ENCODE measurements around the gene STKLD1. TPM values are rescaled to one million over a fixed set of nuclear protein-coding genes. Genes with fewer than 3 reads are reported as not detected.
"Not testable (repeated sequence)": the region's sequence is repeated elsewhere in the genome, so short reads cannot be mapped to it uniquely, and the experiment has no call there.

Gene STKLD1
- total RNA-seq, 2 experiments from 2014 or later: 0.59 to 1.0 TPM

DNA sequence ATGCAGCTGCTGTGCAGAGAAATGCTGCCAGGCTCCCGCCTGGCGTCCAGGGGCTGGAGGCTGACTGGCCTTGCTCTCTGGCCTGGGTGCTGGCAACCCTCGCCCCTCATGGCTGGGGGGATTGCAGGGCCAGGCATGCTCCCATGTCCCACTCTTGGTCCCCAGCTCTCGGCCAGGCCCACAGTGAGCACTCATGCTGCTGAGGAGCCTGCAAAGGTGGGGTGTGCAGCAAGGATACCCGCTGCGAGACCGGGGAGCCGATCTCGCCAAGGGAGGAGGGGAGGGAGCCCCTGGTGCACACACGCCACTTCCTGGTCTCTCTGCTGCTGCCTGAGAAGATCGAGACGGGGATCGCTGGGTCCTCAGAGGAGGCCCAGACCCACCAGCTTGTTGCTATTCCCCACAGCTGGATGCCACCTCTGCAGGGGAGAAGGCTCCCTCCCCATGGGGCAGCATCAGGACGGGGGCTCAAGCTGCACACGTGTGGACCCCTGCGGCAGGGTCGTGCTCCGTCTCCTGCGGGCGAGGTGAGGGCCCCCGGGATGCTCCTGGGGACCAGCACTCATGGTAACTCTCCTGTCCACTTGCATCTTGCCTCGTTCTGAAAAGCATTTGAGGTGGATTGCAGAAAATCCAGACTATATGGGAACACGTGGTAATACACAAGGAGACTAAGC lies 69.3 kb downstream of the STKLD1 start:
- Histone ChIP-seq H3K4me3 (ENCODE audit: low read length) (no peak overlapping the region), H3K9me3 (ENCODE audit: control insufficient read depth in 1 of 2, insufficient read depth in 1 of 2, low read length in 2 of 2) (no peaks in the 10 kb centered on the region), H3K36me3 (ENCODE audit: insufficient read depth, low read length) (no peaks in the 10 kb centered on the region), H3K4me1 (ENCODE audit: insufficient read depth, low read length) (no peaks in the 10 kb centered on the region), H3K27ac (ENCODE audit: low read depth in 1 of 2, low read length in 2 of 2) (no peak overlapping the region), H3K27me3 (ENCODE audit: control insufficient read depth in 1 of 2, insufficient read depth in 2 of 2, low read length in 2 of 2) (no peaks in the 10 kb centered on the region)
- peaks cover 5% of the 10 kb centered on the region for H3K27me3 Mint-ChIP-seq
- H3K9me3 Mint-ChIP-seq: no peaks in the 10 kb centered on the region
- ChIA-PET POLR2A (no interaction called here), CTCF (no interaction called here)
- H3K27ac Mint-ChIP-seq: no peak overlapping the region
- no peak overlapping the region for H3K4me3 Mint-ChIP-seq
- intact Hi-C loops (cut with DNase I, micrococcal nuclease): no loop called here
- ATAC-seq (ENCODE audit: poor library complexity) (no peak), DNase-seq (no peak)
- H3K36me3 Mint-ChIP-seq (ENCODE audit: low read depth): no peaks in the 10 kb centered on the region
- no peak for TF ChIP-seq CTCF (IDR thresholded peaks at IDR 0.05)
- no peaks in the 10 kb centered on the region for H3K4me1 Mint-ChIP-seq (ENCODE audit: low read depth)

DNA sequence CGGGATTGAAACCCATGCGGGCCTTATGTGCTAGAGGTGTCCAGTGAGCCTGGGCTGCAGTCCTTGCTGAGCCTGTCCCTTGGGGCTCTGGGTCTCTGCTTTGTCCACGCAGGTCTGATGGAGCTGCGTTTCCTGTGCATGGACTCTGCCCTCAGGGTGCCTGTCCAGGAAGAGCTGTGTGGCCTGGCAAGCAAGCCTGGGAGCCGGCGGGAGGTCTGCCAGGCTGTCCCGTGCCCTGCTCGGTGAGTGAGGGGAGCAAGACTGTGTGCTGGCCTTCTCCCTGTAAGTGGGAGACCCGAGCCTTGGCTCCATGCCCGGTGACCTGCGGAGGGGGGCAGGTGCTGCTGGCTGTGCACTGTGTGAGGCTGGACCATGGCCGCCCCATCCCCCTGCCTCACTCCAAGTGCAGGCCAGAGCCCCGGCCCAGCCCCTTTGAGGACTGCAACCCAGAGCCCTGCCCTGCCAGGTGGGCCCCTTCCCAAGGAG lies 72.4 kb downstream of the STKLD1 start:
- ChIA-PET POLR2A (no interaction called here), CTCF (no interaction called here)
- Histone ChIP-seq H3K27ac (ENCODE audit: low read depth in 1 of 2, low read length in 2 of 2) (no peak overlapping the region), H3K27me3 (ENCODE audit: control insufficient read depth in 1 of 2, insufficient read depth in 2 of 2, low read length in 2 of 2) (no peaks in the 10 kb centered on the region), H3K36me3 (ENCODE audit: insufficient read depth, low read length) (no peaks in the 10 kb centered on the region), H3K9me3 (ENCODE audit: control insufficient read depth in 1 of 2, insufficient read depth in 1 of 2, low read length in 2 of 2) (no peaks in the 10 kb centered on the region), H3K4me3 (ENCODE audit: low read length) (no peak overlapping the region), H3K4me1 (ENCODE audit: insufficient read depth, low read length) (no peaks in the 10 kb centered on the region)
- TF ChIP-seq CTCF (IDR thresholded peaks at IDR 0.05): no peak
- intact Hi-C loops (cut with DNase I, micrococcal nuclease): no loop called here
- H3K9me3 Mint-ChIP-seq: no peaks in the 10 kb centered on the region
- no peak overlapping the region for H3K27ac Mint-ChIP-seq
- no peaks in the 10 kb centered on the region for H3K36me3 Mint-ChIP-seq (ENCODE audit: low read depth)
- H3K4me3 Mint-ChIP-seq: no peak overlapping the region
- no peak for ATAC-seq (ENCODE audit: poor library complexity)
- H3K4me1 Mint-ChIP-seq (ENCODE audit: low read depth): no peaks in the 10 kb centered on the region
- peaks cover 5% of the 10 kb centered on the region for H3K27me3 Mint-ChIP-seq
- no peak for DNase-seq

DNA sequence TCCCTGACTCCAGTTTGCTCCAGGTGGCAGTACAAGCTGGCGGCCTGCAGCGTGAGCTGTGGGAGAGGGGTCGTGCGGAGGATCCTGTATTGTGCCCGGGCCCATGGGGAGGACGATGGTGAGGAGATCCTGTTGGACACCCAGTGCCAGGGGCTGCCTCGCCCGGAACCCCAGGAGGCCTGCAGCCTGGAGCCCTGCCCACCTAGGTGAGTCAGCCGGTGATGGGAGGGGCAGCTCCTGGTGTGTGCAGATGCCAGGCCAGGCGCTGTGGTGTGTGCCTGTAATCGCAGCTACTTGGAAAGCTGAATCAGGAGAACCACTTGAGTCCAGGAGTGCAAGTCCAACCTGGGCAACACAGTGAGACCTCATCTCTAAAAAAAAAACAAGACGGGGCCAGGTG lies 73.6 kb downstream of the STKLD1 start:
- CTCF ChIA-PET: no interaction called here
- Histone ChIP-seq H3K4me3 (ENCODE audit: low read length) (no peak overlapping the region), H3K27ac (ENCODE audit: low read depth in 1 of 2, low read length in 2 of 2) (no peak overlapping the region), H3K4me1 (ENCODE audit: insufficient read depth, low read length) (no peaks in the 10 kb centered on the region), H3K27me3 (ENCODE audit: control insufficient read depth in 1 of 2, insufficient read depth in 2 of 2, low read length in 2 of 2) (peaks cover 0 to 2% of the 10 kb centered on the region in 2 experiments), H3K36me3 (ENCODE audit: insufficient read depth, low read length) (no peaks in the 10 kb centered on the region), H3K9me3 (ENCODE audit: control insufficient read depth in 1 of 2, insufficient read depth in 1 of 2, low read length in 2 of 2) (no peaks in the 10 kb centered on the region)
- no peak for TF ChIP-seq CTCF (IDR thresholded peaks at IDR 0.05)
- intact Hi-C loops (cut with DNase I, micrococcal nuclease): no loop called here
- Mint-ChIP-seq H3K9me3 (no peaks in the 10 kb centered on the region), H3K4me1 (ENCODE audit: low read depth) (no peaks in the 10 kb centered on the region), H3K36me3 (ENCODE audit: low read depth) (no peaks in the 10 kb centered on the region), H3K4me3 (no peak overlapping the region), H3K27ac (no peak overlapping the region), H3K27me3 (peaks cover 5% of the 10 kb centered on the region)
- POLR2A ChIA-PET: no interaction called here
- DNase-seq (no peak), ATAC-seq (ENCODE audit: poor library complexity) (no peak)

- H3K27ac ChIP-seq (ENCODE audit: low read depth in 1 of 2, low read length in 2 of 2); H3K27ac Mint-ChIP-seq; intact Hi-C loops (cut with DNase I, micrococcal nuclease); H3K27me3 Mint-ChIP-seq; H3K4me3 Mint-ChIP-seq; H3K4me1 Mint-ChIP-seq (ENCODE audit: low read depth); H3K4me3 ChIP-seq (ENCODE audit: low read length); H3K36me3 Mint-ChIP-seq (ENCODE audit: low read depth); H3K27me3 ChIP-seq (ENCODE audit: control insufficient read depth in 1 of 2, insufficient read depth in 2 of 2, low read length in 2 of 2); H3K9me3 Mint-ChIP-seq; H3K9me3 ChIP-seq (ENCODE audit: control insufficient read depth in 1 of 2, insufficient read depth in 1 of 2, low read length in 2 of 2); CTCF ChIA-PET; ATAC-seq (ENCODE audit: poor library complexity); H3K36me3 ChIP-seq (ENCODE audit: insufficient read depth, low read length); H3K4me1 ChIP-seq (ENCODE audit: insufficient read depth, low read length); DNase-seq; POLR2A ChIA-PET: not testable (repeated sequence)
Observed at GRCh38 chr9:133451865-133452264, 75.7 kb downstream of the STKLD1 start.
